Measurements from ENCODE around the gene REC8.

The REC8 gene, protein sequence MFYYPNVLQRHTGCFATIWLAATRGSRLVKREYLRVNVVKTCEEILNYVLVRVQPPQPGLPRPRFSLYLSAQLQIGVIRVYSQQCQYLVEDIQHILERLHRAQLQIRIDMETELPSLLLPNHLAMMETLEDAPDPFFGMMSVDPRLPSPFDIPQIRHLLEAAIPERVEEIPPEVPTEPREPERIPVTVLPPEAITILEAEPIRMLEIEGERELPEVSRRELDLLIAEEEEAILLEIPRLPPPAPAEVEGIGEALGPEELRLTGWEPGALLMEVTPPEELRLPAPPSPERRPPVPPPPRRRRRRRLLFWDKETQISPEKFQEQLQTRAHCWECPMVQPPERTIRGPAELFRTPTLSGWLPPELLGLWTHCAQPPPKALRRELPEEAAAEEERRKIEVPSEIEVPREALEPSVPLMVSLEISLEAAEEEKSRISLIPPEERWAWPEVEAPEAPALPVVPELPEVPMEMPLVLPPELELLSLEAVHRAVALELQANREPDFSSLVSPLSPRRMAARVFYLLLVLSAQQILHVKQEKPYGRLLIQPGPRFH

GRCh38 chr14:24171422-24172260, at the start of gene REC8:
REC8 (plus strand) TSS chr14:24172080; CDS start chr14:24172553, 473 bp downstream.
- no peak for TF ChIP-seq CTCF (IDR thresholded peaks at IDR 0.05)

DNA sequence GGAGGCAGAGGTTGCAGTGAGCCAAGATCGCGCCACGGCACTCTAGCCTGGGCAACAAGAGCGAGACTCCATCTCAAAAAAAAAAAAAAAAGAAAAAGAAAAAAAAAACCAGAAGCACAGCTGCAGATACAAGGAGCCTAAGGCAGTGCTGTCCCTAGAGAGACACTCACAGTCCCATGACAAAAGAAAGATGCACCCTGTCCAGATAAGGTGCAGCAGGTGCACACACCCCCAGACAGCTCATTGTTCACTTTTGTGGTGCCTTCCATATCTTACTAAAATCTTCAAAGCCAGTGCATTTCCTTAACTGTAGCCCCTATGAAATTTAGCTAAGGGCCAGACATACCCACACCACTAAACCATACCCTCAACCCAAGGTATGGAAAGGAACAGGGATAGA, 49.5 kb upstream of the REC8 start:
- TF ChIP-seq CTCF (IDR thresholded peaks at IDR 0.05), result no peak

GRCh38 chr14:24122898-24123297, 49.0 kb upstream of the REC8 start:
- no peak for TF ChIP-seq CTCF (IDR thresholded peaks at IDR 0.05)

GRCh38 chr14:24123424-24124417, 48.2 kb upstream of the REC8 start:
- TF ChIP-seq CTCF (IDR thresholded peaks at IDR 0.05), result no peak

DNA sequence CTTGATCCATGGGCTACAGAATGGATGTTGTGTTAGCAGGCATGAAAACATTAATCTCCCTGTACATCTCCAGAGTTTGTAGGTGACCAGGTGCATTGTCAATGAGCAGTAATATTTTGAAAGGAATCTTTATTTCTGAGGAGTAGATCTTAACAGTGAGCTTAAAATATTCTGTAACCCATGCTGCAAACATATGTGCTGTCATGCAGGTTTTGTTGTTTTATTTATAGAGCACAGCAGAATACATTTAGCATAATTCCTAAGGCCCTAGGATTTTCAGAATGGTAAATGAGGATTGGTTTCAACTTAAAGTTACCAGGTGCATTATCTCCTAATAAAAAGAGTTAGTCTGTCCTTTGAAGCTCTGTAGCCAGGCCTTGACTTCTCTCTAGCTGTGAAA, 44.9 kb upstream of the REC8 start:
- TF ChIP-seq CTCF (IDR thresholded peaks at IDR 0.05), result no peak

GRCh38 chr14:24127673-24128072, 44.2 kb upstream of the REC8 start:
- TF ChIP-seq CTCF (IDR thresholded peaks at IDR 0.05), result no peak
